ENCODE data around the gene REC114.
"Not testable (repeated sequence)": the region's sequence is repeated elsewhere in the genome, so short reads cannot be mapped to it uniquely, and the experiment has no call there.

Gene REC114

DNA sequence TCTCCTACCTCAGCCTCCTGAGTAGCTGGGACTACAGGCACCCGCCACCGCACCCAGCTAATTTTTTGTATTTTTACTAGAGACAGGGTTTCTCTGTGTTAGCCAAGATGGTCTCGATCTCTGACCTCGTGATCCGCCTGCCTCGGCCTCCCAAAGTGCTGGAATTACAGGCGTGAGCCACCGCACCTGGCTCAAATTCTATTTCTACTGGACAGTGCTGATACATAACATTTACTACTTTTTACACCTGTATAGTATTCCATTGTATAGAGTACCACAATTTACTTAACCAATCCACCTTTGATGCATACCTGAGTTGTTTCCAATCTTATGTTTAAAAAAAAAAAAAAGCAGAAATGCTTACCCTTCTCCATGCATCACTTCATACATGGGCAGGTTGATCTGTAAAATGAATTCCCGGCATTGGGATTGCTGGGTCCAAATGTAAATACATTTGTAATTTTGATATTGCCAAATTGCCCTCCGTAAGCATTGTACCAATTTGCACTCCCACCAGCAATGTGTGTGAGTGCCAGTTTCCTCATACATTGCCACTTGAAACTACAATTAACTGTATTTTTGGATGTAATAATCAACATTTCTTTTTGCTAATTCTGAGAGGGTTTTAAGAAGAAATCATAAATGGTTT is 95.7 kb downstream of the REC114 start:
- TF ChIP-seq, protein P1, sequence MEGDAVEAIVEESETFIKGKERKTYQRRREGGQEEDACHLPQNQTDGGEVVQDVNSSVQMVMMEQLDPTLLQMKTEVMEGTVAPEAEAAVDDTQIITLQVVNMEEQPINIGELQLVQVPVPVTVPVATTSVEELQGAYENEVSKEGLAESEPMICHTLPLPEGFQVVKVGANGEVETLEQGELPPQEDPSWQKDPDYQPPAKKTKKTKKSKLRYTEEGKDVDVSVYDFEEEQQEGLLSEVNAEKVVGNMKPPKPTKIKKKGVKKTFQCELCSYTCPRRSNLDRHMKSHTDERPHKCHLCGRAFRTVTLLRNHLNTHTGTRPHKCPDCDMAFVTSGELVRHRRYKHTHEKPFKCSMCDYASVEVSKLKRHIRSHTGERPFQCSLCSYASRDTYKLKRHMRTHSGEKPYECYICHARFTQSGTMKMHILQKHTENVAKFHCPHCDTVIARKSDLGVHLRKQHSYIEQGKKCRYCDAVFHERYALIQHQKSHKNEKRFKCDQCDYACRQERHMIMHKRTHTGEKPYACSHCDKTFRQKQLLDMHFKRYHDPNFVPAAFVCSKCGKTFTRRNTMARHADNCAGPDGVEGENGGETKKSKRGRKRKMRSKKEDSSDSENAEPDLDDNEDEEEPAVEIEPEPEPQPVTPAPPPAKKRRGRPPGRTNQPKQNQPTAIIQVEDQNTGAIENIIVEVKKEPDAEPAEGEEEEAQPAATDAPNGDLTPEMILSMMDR (IDR thresholded peaks at IDR 0.05; ENCODE audit: low read depth, low read length): no peak
- DNase-seq (ENCODE audit: low read depth in 2 of 2): no peak
- H3K4me3 ChIP-seq (replicated peaks in 1 of 2; ENCODE audit: low read depth in 2 of 2, low read length in 2 of 2): no peak overlapping the region

DNA sequence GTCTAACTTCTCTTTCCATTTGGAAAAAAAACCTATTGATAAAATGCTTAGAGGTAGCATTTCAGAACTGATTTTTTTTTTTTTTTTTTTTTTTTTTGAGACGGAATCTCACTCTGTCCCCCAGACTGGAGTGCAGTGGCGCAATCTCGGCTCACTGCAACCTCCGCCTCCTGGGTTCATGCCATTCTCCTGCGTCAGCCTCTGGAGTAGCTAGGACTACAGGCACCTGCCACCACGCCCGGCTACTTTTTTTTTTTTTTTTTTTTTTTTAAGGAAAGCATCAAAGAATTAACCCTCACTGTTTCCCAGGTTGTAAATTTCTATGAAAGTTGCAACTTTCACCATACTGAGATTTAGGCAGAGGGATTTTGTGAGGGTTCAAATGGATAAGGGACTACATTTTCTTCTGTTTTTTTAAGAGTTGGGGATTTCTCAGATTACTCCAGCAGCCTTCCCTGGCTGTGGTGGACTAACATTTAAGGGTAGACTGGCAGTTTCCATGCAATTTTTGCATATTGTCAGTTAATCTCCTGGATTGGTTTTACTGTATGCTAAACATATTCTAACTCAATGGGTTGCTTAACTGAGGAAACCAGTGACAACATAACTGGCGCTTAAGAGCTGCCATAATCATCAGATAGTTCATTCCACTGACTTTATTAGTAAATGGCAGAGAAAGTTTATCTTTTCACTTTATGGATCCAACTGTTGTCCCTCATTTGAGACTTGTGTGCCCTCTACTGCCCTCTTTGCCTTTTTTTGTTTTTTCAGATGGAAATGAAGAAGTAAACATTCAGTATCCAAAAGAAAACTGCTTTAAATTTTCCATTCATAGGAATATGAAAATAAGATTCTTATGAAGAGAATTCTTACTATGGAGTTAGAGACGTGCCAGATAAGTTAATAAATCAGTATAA is 96.5 kb downstream of the REC114 start:
- no peak overlapping the region for H3K4me3 ChIP-seq (replicated peaks in 1 of 2; ENCODE audit: low read depth in 2 of 2, low read length in 2 of 2)
- TF ChIP-seq, protein P1 (IDR thresholded peaks at IDR 0.05; ENCODE audit: low read depth, low read length): no peak
- DNase-seq (ENCODE audit: low read depth in 2 of 2): peak in 1 of 2 donors; percentile 19

DNA sequence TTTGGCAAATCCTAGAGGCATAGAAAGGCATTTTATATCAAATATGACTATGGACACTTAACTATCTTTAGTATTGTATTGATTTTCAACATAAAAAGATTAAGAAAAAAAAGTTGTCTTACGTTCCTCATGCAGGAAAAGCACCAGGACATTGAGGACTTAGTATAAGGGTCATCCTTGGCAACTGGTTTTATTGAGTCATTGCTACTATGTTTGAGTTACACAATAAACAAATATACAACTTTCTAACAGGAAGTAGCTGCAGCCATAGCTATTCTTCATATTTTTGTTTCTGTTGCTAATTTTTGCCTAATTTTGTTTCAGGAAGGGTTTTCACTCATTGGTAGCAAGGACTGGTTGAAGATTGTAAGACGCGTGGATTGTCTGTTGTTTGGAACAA is 97.2 kb downstream of the REC114 start:
- TF ChIP-seq, protein P1 (IDR thresholded peaks at IDR 0.05; ENCODE audit: low read depth, low read length): no peak
- DNase-seq (ENCODE audit: low read depth in 2 of 2): peak in 1 of 2 donors; percentile 59
- H3K4me3 ChIP-seq (replicated peaks in 1 of 2; ENCODE audit: low read depth in 2 of 2, low read length in 2 of 2): no peak overlapping the region

DNA sequence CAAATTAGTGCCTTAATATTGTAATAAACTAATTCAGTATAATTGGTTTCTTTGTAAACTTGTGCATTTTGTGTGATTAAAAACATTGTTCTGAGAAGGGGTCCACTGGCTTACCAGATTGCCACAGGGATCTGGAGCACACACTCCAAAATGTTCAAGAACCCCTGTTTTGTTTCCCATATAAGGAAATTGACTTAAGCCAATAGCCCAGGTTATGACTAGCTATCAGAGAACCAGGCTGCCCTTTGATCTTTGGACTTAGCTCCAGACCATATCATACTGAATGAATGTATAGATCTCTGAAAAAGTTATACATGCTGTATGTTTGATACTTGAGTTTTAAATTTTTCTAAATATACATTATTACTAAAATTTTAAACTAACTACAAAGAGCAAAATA is 98.5 kb downstream of the REC114 start:
- TF ChIP-seq, protein P1 (IDR thresholded peaks at IDR 0.05; ENCODE audit: low read depth, low read length): no peak
- no peak for DNase-seq (ENCODE audit: low read depth in 2 of 2)
- H3K4me3 ChIP-seq (replicated peaks in 1 of 2; ENCODE audit: low read depth in 2 of 2, low read length in 2 of 2): no peak overlapping the region

DNA sequence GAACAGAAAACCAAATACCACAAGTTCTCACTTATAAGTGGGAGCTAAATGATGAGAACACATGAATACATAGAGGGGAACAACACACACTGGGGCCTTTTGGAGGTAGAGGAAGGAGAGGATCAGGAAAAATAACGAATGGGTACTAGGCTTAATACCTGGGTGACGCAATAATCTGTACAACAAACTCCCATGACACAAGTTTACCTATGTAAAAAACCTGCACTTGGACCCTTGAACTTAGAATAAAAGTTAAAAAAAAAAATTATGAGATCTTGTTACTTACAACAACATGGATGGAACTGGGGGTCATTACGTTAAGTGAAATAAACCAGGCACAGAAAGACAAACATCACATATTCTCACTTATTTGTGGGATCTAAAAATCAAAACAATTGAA is 106.0 kb downstream of the REC114 start:
- not testable (repeated sequence) for DNase-seq (ENCODE audit: low read depth in 2 of 2); H3K4me3 ChIP-seq (replicated peaks in 1 of 2; ENCODE audit: low read depth in 2 of 2, low read length in 2 of 2)

DNA sequence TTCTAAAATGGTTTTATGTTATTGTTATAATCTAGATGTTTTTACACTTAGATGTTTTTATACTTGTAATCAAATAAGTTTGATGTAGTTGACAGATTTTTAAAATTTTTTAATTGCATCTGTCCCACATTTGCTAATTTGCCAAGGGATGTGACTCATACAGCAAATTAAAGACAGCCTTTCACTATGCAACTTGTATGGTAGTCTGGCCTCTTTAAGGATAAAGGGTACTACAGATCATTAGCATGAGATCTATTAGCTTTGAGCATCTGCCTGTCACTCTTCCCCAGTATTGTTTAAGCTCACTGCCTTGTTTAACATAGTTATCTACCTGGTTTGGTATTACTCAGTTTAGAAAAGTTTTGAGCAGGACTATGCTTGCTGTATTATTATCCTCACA is 107.2 kb downstream of the REC114 start:
- TF ChIP-seq, protein P1 (IDR thresholded peaks at IDR 0.05; ENCODE audit: low read depth, low read length): no peak
- H3K4me3 ChIP-seq (replicated peaks in 1 of 2; ENCODE audit: low read depth in 2 of 2, low read length in 2 of 2): no peak overlapping the region
- DNase-seq (ENCODE audit: low read depth in 2 of 2): no peak

DNA sequence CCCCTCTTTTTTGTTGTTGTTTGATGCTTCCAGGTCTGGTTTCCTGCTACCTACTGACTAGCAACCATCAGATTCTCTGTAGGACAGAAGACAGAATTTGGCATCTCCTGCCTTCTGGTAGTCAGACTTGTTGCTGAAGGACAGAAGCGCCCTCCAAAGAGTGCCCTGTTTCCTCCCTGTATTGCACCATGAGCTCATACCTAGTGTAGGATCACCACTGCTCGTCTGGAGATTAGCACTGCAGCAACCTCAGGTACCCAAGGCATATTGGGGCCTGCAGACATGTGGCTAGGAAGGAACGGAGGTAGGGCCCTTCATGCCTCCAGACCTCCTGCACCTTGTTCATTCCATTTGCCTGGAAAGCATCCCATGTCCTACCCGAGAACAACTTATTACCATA is 112.1 kb downstream of the REC114 start:
- TF ChIP-seq, protein P1 (IDR thresholded peaks at IDR 0.05; ENCODE audit: low read depth, low read length): no peak
- DNase-seq (ENCODE audit: low read depth in 2 of 2): no peak
- no peak overlapping the region for H3K4me3 ChIP-seq (replicated peaks in 1 of 2; ENCODE audit: low read depth in 2 of 2, low read length in 2 of 2)
